GM12892 (cell line): ENCODE data around the gene RAD51D.

Experiments used
- POLR2A ChIP-seq: IDR thresholded peaks from 2 replicates; pipeline ENCODE4 v1.6.1; 2011; ENCODE audit warnings: low read depth, low read length, control low read depth
- POLR2AphosphoS5 ChIP-seq: IDR thresholded peaks from 2 replicates; pipeline ENCODE4 v1.6.1; 2011; ENCODE audit warnings: low read depth, low read length, control low read depth

DNA sequence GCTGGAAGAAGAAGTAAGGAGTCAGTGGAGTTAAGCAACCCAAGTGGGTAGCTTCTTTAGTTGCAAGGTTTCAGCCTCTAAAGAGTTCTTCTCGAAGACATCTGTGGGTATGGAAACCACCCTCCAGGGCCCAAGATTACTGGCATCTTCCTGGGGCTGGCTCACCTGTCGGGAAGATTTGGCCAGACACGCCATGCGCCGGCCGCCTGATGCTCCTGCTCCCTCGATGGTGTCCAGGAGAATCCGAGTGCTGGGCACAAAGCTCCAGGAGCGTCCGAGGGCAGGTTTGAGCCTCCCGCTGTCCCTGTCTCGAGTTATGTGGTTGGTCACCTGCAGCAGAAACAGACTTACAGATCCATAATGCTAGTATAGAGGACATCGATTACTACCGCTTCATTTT lies 18.6 kb downstream of the RAD51D start:
- TF ChIP-seq POLR2A (no peak), POLR2AphosphoS5 (no peak)
